Liver (tissue), 3 donors: ENCODE data around the gene RCE1.

ENCODE experiments used
- FOXA1 ChIP-seq: IDR thresholded peaks from 2 replicates; pipeline ENCODE4 v1.6.1; 2016; ENCODE audit warnings: antibody characterized with exemption
- GABPA ChIP-seq, 2 donors: IDR thresholded peaks in 1 of 2; conservative IDR thresholded peaks in 1 of 2; 2 replicates each; pipeline ENCODE4 v1.6.1; 2016; ENCODE audit warnings: antibody characterized with exemption in 2 of 2, mild to moderate bottlenecking in 1 of 2, moderate library complexity in 1 of 2
- HNF4A ChIP-seq, 2 donors: conservative IDR thresholded peaks; 2 replicates each; pipeline ENCODE4 v1.6.1; 2016; ENCODE audit warnings: antibody characterized with exemption in 2 of 2, mild to moderate bottlenecking in 2 of 2
- RAD21 ChIP-seq, 2 donors: IDR thresholded peaks; 2 replicates each; pipeline ENCODE4 v1.6.1; 2016; ENCODE audit warnings: antibody characterized with exemption in 2 of 2, mild to moderate bottlenecking in 2 of 2
- SP1 ChIP-seq: IDR thresholded peaks from 2 replicates; pipeline ENCODE4 v1.6.1; 2018; ENCODE audit warnings: antibody characterized with exemption, mild to moderate bottlenecking
- TAF1 ChIP-seq: conservative IDR thresholded peaks from 2 replicates; pipeline ENCODE4 v1.6.1; 2016; ENCODE audit warnings: antibody characterized with exemption, mild to moderate bottlenecking
- YY1 ChIP-seq: IDR thresholded peaks from 2 replicates; pipeline ENCODE4 v1.6.1; 2016; ENCODE audit warnings: antibody characterized with exemption, mild to moderate bottlenecking
- TF ChIP-seq, protein P1 (sequence below): fragments of 150-350 bp; IDR thresholded peaks from 2 replicates; pipeline ENCODE4 v1.5.1; 2017; ENCODE audit warnings: improper control_type of control experiment, low read depth, low read length; ENCODE audit not compliant: missing input control
- TF ChIP-seq, protein P2 (sequence below): IDR thresholded peaks from 2 replicates; pipeline ENCODE4 v1.6.1; 2016; ENCODE audit warnings: antibody characterized with exemption
- donor health status: healthy.
- donor health status: healthy.

DNA sequence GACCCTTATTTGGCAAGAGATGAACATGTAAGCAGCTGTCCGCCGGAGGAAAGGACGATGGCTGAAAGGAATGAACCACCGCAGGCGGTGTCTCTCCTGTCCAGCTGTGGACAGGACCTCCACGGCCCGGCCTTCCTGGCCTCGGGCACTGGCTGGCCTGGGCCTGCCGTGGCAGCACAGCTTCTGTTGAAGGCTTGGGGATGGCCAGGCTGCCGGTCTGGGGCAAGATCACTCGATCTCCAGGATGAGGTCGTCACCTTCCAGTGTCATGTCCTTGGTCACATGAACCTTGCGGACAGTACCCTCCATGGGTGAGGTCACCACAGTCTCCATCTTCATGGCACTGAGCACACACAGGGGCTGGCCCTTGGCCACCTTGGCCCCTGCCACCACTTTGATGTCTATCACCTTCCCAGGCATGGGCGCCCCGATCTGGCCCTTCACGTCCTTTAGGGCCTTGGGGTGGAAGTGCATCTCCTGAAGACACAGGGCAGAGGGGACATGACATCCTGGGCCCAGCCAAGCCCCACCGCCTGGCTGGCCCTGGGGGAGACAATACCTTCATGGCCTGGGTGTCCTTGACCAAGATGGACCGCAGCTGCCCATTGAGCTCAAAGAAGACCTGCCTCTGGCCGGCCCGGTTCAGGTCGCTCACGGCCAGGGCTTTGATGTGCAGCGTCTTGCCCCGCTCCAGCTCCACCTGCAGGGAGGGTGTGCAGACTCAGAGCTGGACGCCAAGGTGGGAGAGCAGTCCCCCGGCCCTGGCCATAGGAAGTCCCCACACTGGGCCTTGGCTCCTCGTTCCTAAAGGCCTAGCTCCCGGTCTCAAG lies 5.6 kb downstream of the RCE1 start:
- TF ChIP-seq, protein P1, sequence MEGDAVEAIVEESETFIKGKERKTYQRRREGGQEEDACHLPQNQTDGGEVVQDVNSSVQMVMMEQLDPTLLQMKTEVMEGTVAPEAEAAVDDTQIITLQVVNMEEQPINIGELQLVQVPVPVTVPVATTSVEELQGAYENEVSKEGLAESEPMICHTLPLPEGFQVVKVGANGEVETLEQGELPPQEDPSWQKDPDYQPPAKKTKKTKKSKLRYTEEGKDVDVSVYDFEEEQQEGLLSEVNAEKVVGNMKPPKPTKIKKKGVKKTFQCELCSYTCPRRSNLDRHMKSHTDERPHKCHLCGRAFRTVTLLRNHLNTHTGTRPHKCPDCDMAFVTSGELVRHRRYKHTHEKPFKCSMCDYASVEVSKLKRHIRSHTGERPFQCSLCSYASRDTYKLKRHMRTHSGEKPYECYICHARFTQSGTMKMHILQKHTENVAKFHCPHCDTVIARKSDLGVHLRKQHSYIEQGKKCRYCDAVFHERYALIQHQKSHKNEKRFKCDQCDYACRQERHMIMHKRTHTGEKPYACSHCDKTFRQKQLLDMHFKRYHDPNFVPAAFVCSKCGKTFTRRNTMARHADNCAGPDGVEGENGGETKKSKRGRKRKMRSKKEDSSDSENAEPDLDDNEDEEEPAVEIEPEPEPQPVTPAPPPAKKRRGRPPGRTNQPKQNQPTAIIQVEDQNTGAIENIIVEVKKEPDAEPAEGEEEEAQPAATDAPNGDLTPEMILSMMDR = no peak
- TF ChIP-seq SP1 = no peak
- no peak for TF ChIP-seq YY1
- TF ChIP-seq HNF4A (conservative IDR thresholded peaks at IDR 0.05) = no peak
- no peak for TF ChIP-seq TAF1
- TF ChIP-seq RAD21 (IDR thresholded peaks at IDR 0.05) = no peak
- TF ChIP-seq, protein P2, sequence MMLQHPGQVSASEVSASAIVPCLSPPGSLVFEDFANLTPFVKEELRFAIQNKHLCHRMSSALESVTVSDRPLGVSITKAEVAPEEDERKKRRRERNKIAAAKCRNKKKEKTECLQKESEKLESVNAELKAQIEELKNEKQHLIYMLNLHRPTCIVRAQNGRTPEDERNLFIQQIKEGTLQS = no peak
- no peak for TF ChIP-seq FOXA1
- no peak for TF ChIP-seq GABPA (IDR thresholded peaks at IDR 0.05 in 1 of 2, conservative IDR thresholded peaks at IDR 0.05 in 1 of 2)
